GM12878 (cell line): ENCODE measurements around the gene IBTK. TPM values are rescaled to one million over a fixed set of nuclear protein-coding genes. Genes with fewer than 3 reads are reported as not detected.

Experiments used
- ATAC-seq: fragments of 200-7000 bp; cut with Tn5 transposase; 3 replicates; pipeline ENCODE4 v1.9.1; 2020; ENCODE audit warnings: mild to moderate bottlenecking, moderate library complexity
- BruUV-seq: library from RNA; stranded (reverse); fragments of 400-500 nt; replicated peaks from 2 replicates; lab custom pipeline; 2021; lab: Mats Ljungman, UMichigan
- CTCF ChIA-PET: fragments of 300-600 bp; sonication (Branson Sonifier 250); formaldehyde crosslinking; extraction: SDS; loops from one replicate; lab custom pipeline; 2021; ENCODE audit warnings: inconsistent platforms; lab: Yijun Ruan, JAX
- POLR2A ChIA-PET: fragments of 350-600 bp; formaldehyde crosslinking; extraction: SDS; loops from one replicate; lab custom pipeline; 2021; ENCODE audit warnings: inconsistent platforms; lab: Charles Lee
- RAD21 ChIA-PET: fragments of 300-600 bp; sonication (Branson Sonifier 250); formaldehyde crosslinking; loops from one replicate; lab custom pipeline; 2023; ENCODE audit warnings: antibody characterized with exemption; ENCODE audit not compliant: unreplicated experiment; lab: Charles Lee
- SMC1A ChIA-PET: fragments of 300-600 bp; sonication (Branson Sonifier 250); formaldehyde crosslinking; loops from one replicate; lab custom pipeline; 2023; ENCODE audit not compliant: unreplicated experiment, uncharacterized antibody; lab: Charles Lee
- DNase-seq: peaks from one replicate; pipeline ENCODE4 v3.0.0-alpha.2; 2011; ENCODE audit warnings: low read depth, low spot score
- FAIRE-seq: peaks from 3 replicates; lab custom pipeline; 2011; peaks lifted over from hg19 to GRCh38; lab: Jason Lieb, UNC
- H2AFZ ChIP-seq: 2 replicates; pipeline ENCODE4 v1.6.0; 2011; ENCODE audit warnings: low read depth, low read length, control low read depth; ENCODE audit not compliant: control insufficient read depth
- H3K27ac ChIP-seq: 2 replicates; pipeline ENCODE4 v1.5.1; 2011; ENCODE audit warnings: control low read depth; ENCODE audit not compliant: control insufficient read depth, insufficient read depth
- H3K27me3 ChIP-seq, 2 experiments: replicated peaks in 1 of 2; 2 replicates each; pipeline versions ENCODE4 v1.6.0 to v1.6.1; 2011; ENCODE audit warnings: low read length in 1 of 2; ENCODE audit not compliant: control insufficient read depth in 2 of 2, insufficient read depth in 2 of 2
- H3K36me3 ChIP-seq, 2 experiments: 2 replicates each; pipeline ENCODE4 v1.5.1; 2011; ENCODE audit warnings: low read length in 1 of 2; ENCODE audit not compliant: control insufficient read depth in 2 of 2, insufficient read depth in 2 of 2
- H3K4me1 ChIP-seq: 2 replicates; pipeline ENCODE4 v1.6.1; 2011; ENCODE audit warnings: mild to moderate bottlenecking, low read length, moderate library complexity, mixed read lengths; ENCODE audit not compliant: control insufficient read depth, insufficient read depth
- H3K4me2 ChIP-seq: 2 replicates; pipeline ENCODE4 v1.6.0; 2011; ENCODE audit warnings: control low read depth; ENCODE audit not compliant: control insufficient read depth, insufficient read depth
- H3K4me3 ChIP-seq: fragments of 200-600 bp; sonication (generic); 2 replicates; pipeline ENCODE4 v1.5.1; 2016
- H3K79me2 ChIP-seq: 2 replicates; pipeline ENCODE4 v1.6.0; 2011; ENCODE audit warnings: low read length; ENCODE audit not compliant: control insufficient read depth, insufficient read depth
- H3K9ac ChIP-seq: 2 replicates; pipeline ENCODE4 v1.8.0; 2011; ENCODE audit warnings: low read length, control low read depth, mixed read lengths; ENCODE audit not compliant: control insufficient read depth, insufficient read depth
- H3K9me3 ChIP-seq: replicated peaks from 3 replicates; pipeline ENCODE4 v1.5.1; 2011; ENCODE audit warnings: mild to moderate bottlenecking, low read length; ENCODE audit not compliant: control insufficient read depth, insufficient read depth
- H4K20me1 ChIP-seq: 2 replicates; pipeline ENCODE4 v1.6.0; 2011; ENCODE audit not compliant: control insufficient read depth, insufficient read depth
- ETV6 ChIP-seq, 2 experiments: fragments of 450-650 bp in 1 of 2; IDR thresholded peaks in 1 of 2; conservative IDR thresholded peaks in 1 of 2; 2 replicates each; pipeline ENCODE4 v1.6.1; 2014; ENCODE audit warnings: antibody characterized with exemption in 1 of 2, borderline replicate concordance in 1 of 2, low read depth in 1 of 2, mild to moderate bottlenecking in 1 of 2, moderate library complexity in 1 of 2
- PAX5 ChIP-seq: IDR thresholded peaks from 2 replicates; pipeline ENCODE4 v1.6.1; 2011; ENCODE audit warnings: low read depth, low read length, borderline replicate concordance
- ZNF24 ChIP-seq: fragments of 450-650 bp; IDR thresholded peaks from 2 replicates; pipeline ENCODE4 v1.6.1; 2017; ENCODE audit warnings: antibody characterized with exemption, mild to moderate bottlenecking
- in situ Hi-C: fragments of 300-500 bp; cut with MboI; formaldehyde crosslinking; loops from 9 replicates; pipeline ENCODE4 v1.14.3; 2018; ENCODE audit warnings: mixed read lengths
- intact Hi-C: fragments of 100-400 bp; cut with micrococcal nuclease; formaldehyde crosslinking; loops from one replicate; pipeline ENCODE4 v1.14.2; 2022; ENCODE audit not compliant: unreplicated experiment
- polyA plus RNA-seq, 11 experiments: library from polyadenylated mRNA; depleted of rRNA in 4 of 11; unstranded in 6 of 11; stranded (reverse) in 5 of 11; fragments of >200 nt; fragmentation: Nextera tagmentation in 4 of 11; fragmentation: Illumina TruSeq in 1 of 11; extraction: Ambion mirVana in 4 of 11; extraction: Trizol in 1 of 11; gene quantifications; 1 replicate in 1 of 11; 2 replicates in 10 of 11; pipeline versions ENCODE4 v1.2.1 to v1.2.3, GENCODE V29; 2011 to 2016; ENCODE audit warnings: inconsistent platforms in 2 of 11, missing spikeins in 2 of 11, low read depth in 1 of 11
- total RNA-seq, 4 experiments: library from RNA; depleted of rRNA in 3 of 4; stranded (reverse); fragments of >200 nt in 3 of 4; fragmentation: Illumina TruSeq in 1 of 4; extraction: Trizol in 1 of 4; gene quantifications; 2 replicates each; pipeline versions ENCODE4 v1.2.1 to v1.2.3, GENCODE V29; 2013 to 2021
- TF ChIP-seq, protein P1 (sequence below): fragments of 450-650 bp; formaldehyde crosslinking; IDR thresholded peaks from 2 replicates; pipeline ENCODE4 v1.4.0; 2022; ENCODE audit warnings: mild to moderate bottlenecking, moderate library complexity

Gene IBTK
- total and polyA plus RNA-seq, 10 of the 15 experiments (the other 5 are each of a cell fraction or from before 2014, with no cell fraction given) = 12.0 to 32.1 (median 20.9) TPM

DNA sequence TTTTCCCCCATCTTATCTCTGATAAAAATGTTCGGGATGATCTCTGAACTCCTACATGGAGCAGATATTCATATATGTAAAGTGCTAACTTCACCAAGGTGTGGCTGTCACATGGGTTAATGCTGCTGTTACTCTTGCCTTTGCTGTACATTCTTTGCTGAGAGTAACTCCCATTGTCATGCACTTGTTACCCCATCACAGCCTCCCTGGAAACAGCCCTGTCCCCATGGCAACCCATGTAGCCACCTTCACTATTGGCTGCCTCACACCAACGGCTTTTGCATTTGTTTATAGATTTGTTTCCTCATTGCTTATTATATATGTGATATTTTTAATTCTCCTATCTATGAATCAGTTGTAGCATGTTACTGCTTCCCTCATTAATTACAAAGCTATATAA is 17.3 kb upstream of the IBTK start (continued):
- TF ChIP-seq, protein P1, sequence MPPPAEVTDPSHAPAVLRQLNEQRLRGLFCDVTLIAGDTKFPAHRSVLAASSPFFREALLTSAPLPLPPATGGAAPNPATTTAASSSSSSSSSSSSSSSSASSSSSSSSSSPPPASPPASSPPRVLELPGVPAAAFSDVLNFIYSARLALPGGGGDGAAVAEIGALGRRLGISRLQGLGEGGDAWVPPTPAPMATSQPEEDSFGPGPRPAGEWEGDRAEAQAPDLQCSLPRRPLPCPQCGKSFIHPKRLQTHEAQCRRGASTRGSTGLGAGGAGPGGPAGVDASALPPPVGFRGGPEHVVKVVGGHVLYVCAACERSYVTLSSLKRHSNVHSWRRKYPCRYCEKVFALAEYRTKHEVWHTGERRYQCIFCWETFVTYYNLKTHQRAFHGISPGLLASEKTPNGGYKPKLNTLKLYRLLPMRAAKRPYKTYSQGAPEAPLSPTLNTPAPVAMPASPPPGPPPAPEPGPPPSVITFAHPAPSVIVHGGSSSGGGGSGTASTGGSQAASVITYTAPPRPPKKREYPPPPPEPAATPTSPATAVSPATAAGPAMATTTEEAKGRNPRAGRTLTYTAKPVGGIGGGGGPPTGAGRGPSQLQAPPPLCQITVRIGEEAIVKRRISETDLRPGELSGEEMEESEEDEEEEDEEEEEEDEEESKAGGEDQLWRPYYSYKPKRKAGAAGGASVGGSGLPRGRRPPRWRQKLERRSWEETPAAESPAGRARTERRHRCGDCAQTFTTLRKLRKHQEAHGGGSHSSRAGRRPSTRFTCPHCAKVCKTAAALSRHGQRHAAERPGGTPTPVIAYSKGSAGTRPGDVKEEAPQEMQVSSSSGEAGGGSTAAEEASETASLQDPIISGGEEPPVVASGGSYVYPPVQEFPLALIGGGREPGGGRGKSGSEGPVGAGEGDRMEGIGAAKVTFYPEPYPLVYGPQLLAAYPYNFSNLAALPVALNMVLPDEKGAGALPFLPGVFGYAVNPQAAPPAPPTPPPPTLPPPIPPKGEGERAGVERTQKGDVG = no peak
- no peak for TF ChIP-seq ZNF24
- TF ChIP-seq, all 136 proteins: peak for 0

DNA sequence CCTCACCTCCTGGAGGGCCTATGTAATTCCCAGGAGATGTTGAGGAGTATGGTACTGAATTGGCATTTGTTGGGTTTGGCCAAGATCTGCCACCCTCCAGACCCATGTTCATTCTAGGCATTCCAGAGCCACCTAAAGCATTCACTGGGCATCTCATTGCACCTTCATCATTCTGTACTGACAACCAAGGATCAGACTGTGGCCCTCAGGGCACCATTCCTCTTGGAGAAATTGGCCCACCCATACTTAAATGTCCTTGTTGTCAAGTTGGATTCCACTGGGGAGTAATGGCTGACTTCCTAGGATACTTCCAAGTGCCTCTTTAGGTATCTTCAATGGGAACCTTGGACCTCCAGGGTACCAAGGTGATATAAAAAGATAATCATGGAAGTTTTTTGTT is 16.8 kb upstream of the IBTK start:
- Histone ChIP-seq H3K27me3 (no peaks in the 10 kb centered on the region), H3K36me3 (no peaks in the 10 kb centered on the region)
- BruUV-seq = no TSS peak
- no peak for ATAC-seq
- TF ChIP-seq PAX5 (no peak), ETV6 (conservative IDR thresholded peaks at IDR 0.05 in 1 of 2, IDR thresholded peaks at IDR 0.05 in 1 of 2; ENCODE audit: borderline replicate concordance in 1 of 2, low read depth in 1 of 2) (no peak)
- TF ChIP-seq, all 136 proteins: peak for 0
- no peak overlapping the region for H3K9ac ChIP-seq
- H3K4me1 ChIP-seq = no peaks in the 10 kb centered on the region
- SMC1A ChIA-PET = no interaction called here
- no peaks in the 10 kb centered on the region for H3K79me2 ChIP-seq
- RAD21 ChIA-PET = no interaction called here
- H3K27ac ChIP-seq = no peak overlapping the region
- no peaks in the 10 kb centered on the region for H3K9me3 ChIP-seq
- FAIRE-seq (no peak), DNase-seq (no peak)
- no peak overlapping the region for H3K4me2 ChIP-seq
- intact Hi-C loops (no loop called here), in situ Hi-C loops (no loop called here)
- POLR2A ChIA-PET = no interaction called here
- no peak overlapping the region for H3K4me3 ChIP-seq
- H4K20me1 ChIP-seq = no peaks in the 10 kb centered on the region
- CTCF ChIA-PET = no interaction called here
- no peak overlapping the region for H2AFZ ChIP-seq
